Transverse colon (tissue), 4 donors: ENCODE results near the gene FOXJ3. TPM values are rescaled to one million over a fixed set of nuclear protein-coding genes. Genes with fewer than 3 reads are reported as not detected.

Experiments
- DNase-seq: peaks from one replicate; pipeline ENCODE4 v3.0.0-alpha.2; 2019
- H3K27ac ChIP-seq, 4 donors: fragments of 200-600 bp; sonication (generic); 2 replicates each; pipeline ENCODE4 v1.5.1; 2016 to 2018; ENCODE audit warnings: inconsistent platforms in 4 of 4
- H3K27me3 ChIP-seq: fragments of 200-600 bp; sonication (generic); 2 replicates; pipeline ENCODE4 v1.5.1; 2017; ENCODE audit warnings: inconsistent platforms
- H3K36me3 ChIP-seq, 4 donors: fragments of 200-600 bp; sonication (generic); 2 replicates each; pipeline ENCODE4 v1.5.1; 2017 to 2019; ENCODE audit warnings: inconsistent platforms in 4 of 4
- H3K4me1 ChIP-seq, 4 donors: fragments of 200-600 bp; sonication (generic); 2 replicates each; pipeline ENCODE4 v1.5.1; 2017 to 2020; ENCODE audit warnings: inconsistent platforms in 4 of 4
- H3K4me3 ChIP-seq, 4 donors: fragments of 200-600 bp; sonication (generic); 1 replicate in 1 of 4; 2 replicates in 3 of 4; pipeline versions ENCODE4 v1.5.1 to v1.6.1; 2017 to 2019; ENCODE audit warnings: inconsistent platforms in 4 of 4
- H3K9me3 ChIP-seq, 2 donors: fragments of 200-600 bp; sonication (generic); 2 replicates each; pipeline ENCODE4 v1.5.1; 2017 to 2019; ENCODE audit warnings: inconsistent platforms in 2 of 2
- CTCF ChIP-seq, 5 experiments: fragments of 200-600 bp in 3 of 5; fragments of 450-650 bp in 2 of 5; sonication (generic) in 3 of 5; IDR thresholded peaks; 1 replicate in 2 of 5; 2 replicates in 3 of 5; pipeline ENCODE4 v1.5.1; 2016 to 2017; ENCODE audit warnings: antibody characterized with exemption in 5 of 5, inconsistent platforms in 3 of 5, mild to moderate bottlenecking in 2 of 5, moderate library complexity in 1 of 5
- EP300 ChIP-seq: sonication (generic); formaldehyde crosslinking; IDR thresholded peaks from one replicate; pipeline ENCODE4 v1.6.1; 2017; ENCODE audit warnings: antibody characterized with exemption, low read depth
- POLR2A ChIP-seq: fragments of 450-650 bp; IDR thresholded peaks from one replicate; pipeline ENCODE4 v1.6.1; 2016; ENCODE audit warnings: antibody characterized with exemption, mild to moderate bottlenecking, moderate library complexity
- POLR2AphosphoS5 ChIP-seq, 3 donors: sonication (generic); formaldehyde crosslinking; IDR thresholded peaks; one replicate each; pipeline ENCODE4 v1.6.1; 2016; ENCODE audit warnings: antibody characterized with exemption in 3 of 3
- WGBS, 2 donors: methylation state at CpG; one replicate each; pipeline ENCODE4 v1.1.5; 2018; ENCODE audit warnings: low coverage in 1 of 2; 5-methylcytosine and 5-hydroxymethylcytosine counted together
- in situ Hi-C, 4 donors: fragments of 200-750 bp; cut with MboI; loops; one replicate each; pipeline versions ENCODE4 v1.15.0 to v1.15.1; 2017; ENCODE audit warnings: low sequenced_read_pairs in 3 of 4, low pct_ligation_motif_present in 1 of 4, low pct_unique_long_range_greater_than_20kb in 1 of 4
- intact Hi-C: fragments of 100-400 bp; cut with DNase I; formaldehyde crosslinking; loops from one replicate; pipeline ENCODE4 v1.15.1; 2023; ENCODE audit warnings: low total_unique reads
- total RNA-seq, 4 donors: library from RNA; depleted of rRNA; stranded (reverse); fragments of >200 nt; gene quantifications; one replicate each; pipeline ENCODE4 v1.1.0, GENCODE V29; 2016

FOXJ3 gene
- total RNA-seq, 4 donors from 2014 or later: 18.5 to 62.1 (median 38.6) TPM

- intact Hi-C loops: no loop called here
- H3K9me3 ChIP-seq: no peaks in the 10 kb centered on the region
- H3K27me3 ChIP-seq: peaks cover 30% of the 10 kb centered on the region
- H3K4me3 ChIP-seq: no peak overlapping the region
- H3K27ac ChIP-seq: no peak overlapping the region
- TF ChIP-seq POLR2A: no peak
- no peak for TF ChIP-seq EP300
- no peak for TF ChIP-seq CTCF (IDR thresholded peaks at IDR 0.05)
- TF ChIP-seq POLR2AphosphoS5 (IDR thresholded peaks at IDR 0.05): no peak
- H3K4me1 ChIP-seq: no peaks in the 10 kb centered on the region
- H3K36me3 ChIP-seq: no peaks in the 10 kb centered on the region
- DNase-seq: no peak
- in situ Hi-C loops: loop anchor here in 1 of 4 donors (25.0 kb wide), 2 partner anchors 582 to 593 kb away; partner anchors contain the start of gene CLDN19
- WGBS, 2 donors: 37 to 49% methylated on average over 9 to 13 of the region's 13 CpGs
Observed at GRCh38 chr1:42143896-42144710, 190.9 kb downstream of the FOXJ3 start.

GRCh38 chr1:42142894-42143675 lies 191.9 kb downstream of the FOXJ3 start:
- no peaks in the 10 kb centered on the region for H3K4me1 ChIP-seq
- H3K4me3 ChIP-seq: no peak overlapping the region
- no peak for DNase-seq
- in situ Hi-C loops: loop anchor here in 1 of 4 donors (25.0 kb wide), 2 partner anchors 581 to 594 kb away; partner anchors contain the start of gene CLDN19
- no peak overlapping the region for H3K27ac ChIP-seq
- H3K27me3 ChIP-seq: peaks cover 30% of the 10 kb centered on the region
- 34 to 50% methylated on average over 1 to 4 of the region's 4 CpGs for WGBS, 2 donors
- no peaks in the 10 kb centered on the region for H3K36me3 ChIP-seq
- no peaks in the 10 kb centered on the region for H3K9me3 ChIP-seq
- TF ChIP-seq EP300: no peak
- no peak for TF ChIP-seq POLR2AphosphoS5 (IDR thresholded peaks at IDR 0.05)
- no peak for TF ChIP-seq CTCF (IDR thresholded peaks at IDR 0.05)
- no peak for TF ChIP-seq POLR2A
- intact Hi-C loops: no loop called here

- 81% methylated on average over 5 of the region's 5 CpGs; no CpG with 5 or more reads in 1 of the 2 donors for WGBS, 2 donors
- intact Hi-C loops: no loop called here
- TF ChIP-seq POLR2AphosphoS5 (IDR thresholded peaks at IDR 0.05) (no peak), POLR2A (no peak), CTCF (IDR thresholded peaks at IDR 0.05) (no peak), EP300 (no peak)
- no peaks in the 10 kb centered on the region for H3K4me1 ChIP-seq
- no peak overlapping the region for H3K4me3 ChIP-seq
- DNase-seq: no peak
- H3K36me3 ChIP-seq: no peaks in the 10 kb centered on the region
- H3K27ac ChIP-seq: no peak overlapping the region
- peaks cover 30% of the 10 kb centered on the region for H3K27me3 ChIP-seq
- H3K9me3 ChIP-seq: no peaks in the 10 kb centered on the region
- in situ Hi-C loops: loop anchor here in 1 of 4 donors (25.0 kb wide), 2 partner anchors 580 to 595 kb away; partner anchors contain the start of gene CLDN19
Observed at GRCh38 chr1:42141978-42142377, 193.1 kb downstream of the FOXJ3 start.

- Histone ChIP-seq H3K27me3 (peaks cover 16% of the 10 kb centered on the region), H3K4me3 (no peak overlapping the region), H3K27ac (no peak overlapping the region), H3K36me3 (no peaks in the 10 kb centered on the region), H3K4me1 (no peaks in the 10 kb centered on the region), H3K9me3 (no peaks in the 10 kb centered on the region)
- TF ChIP-seq CTCF (IDR thresholded peaks at IDR 0.05): no peak
- no peak for TF ChIP-seq POLR2AphosphoS5 (IDR thresholded peaks at IDR 0.05)
- no peak for DNase-seq
- in situ Hi-C loops (loop anchor here in 1 of 4 donors (25.0 kb wide), 2 partner anchors 578 to 597 kb away; partner anchors contain the start of gene CLDN19), intact Hi-C loops (no loop called here)
- 84 to 100% methylated on average over 2 of the region's 2 CpGs for WGBS, 2 donors
Observed at GRCh38 chr1:42140191-42140590, 194.8 kb downstream of the FOXJ3 start.
